DND-41 (cell line): Measurements from ENCODE around the gene DTNB.

Experiments
- ATAC-seq: fragments of 200-7000 bp; cut with Tn5 transposase; 3 replicates; pipeline ENCODE4 v1.9.1; 2021; ENCODE audit warnings: low read depth; ENCODE audit not compliant: insufficient read depth
- DNase-seq: peaks from one replicate; pipeline ENCODE4 v3.0.0-alpha.2; 2020
- H2AFZ ChIP-seq: 2 replicates; pipeline ENCODE4 v1.6.0; 2012; ENCODE audit warnings: low read depth, low read length
- H3K27ac ChIP-seq: 2 replicates; pipeline ENCODE4 v1.5.1; 2012; ENCODE audit warnings: low read length, inconsistent platforms
- H3K27me3 ChIP-seq: fragments of 200-600 bp; sonication (generic); 2 replicates; pipeline ENCODE4 v1.6.0; 2012; ENCODE audit warnings: low read length, mild to moderate bottlenecking, inconsistent platforms; ENCODE audit not compliant: insufficient read depth, poor library complexity
- H3K36me3 ChIP-seq: 2 replicates; pipeline ENCODE4 v1.5.1; 2012; ENCODE audit warnings: low read length, inconsistent platforms; ENCODE audit not compliant: insufficient read depth
- H3K4me1 ChIP-seq: 2 replicates; pipeline ENCODE4 v1.5.1; 2012; ENCODE audit warnings: mild to moderate bottlenecking, low read length; ENCODE audit not compliant: insufficient read depth
- H3K4me2 ChIP-seq: 2 replicates; pipeline ENCODE4 v1.6.0; 2012; ENCODE audit warnings: mild to moderate bottlenecking, moderate library complexity, low read length, inconsistent platforms; ENCODE audit not compliant: insufficient read depth
- H3K4me3 ChIP-seq, 2 experiments: fragments of 200-600 bp in 1 of 2; shearing (Covaris generic) in 1 of 2; 2 replicates each; pipeline ENCODE4 v1.5.1; 2012 to 2016; ENCODE audit warnings: inconsistent platforms in 2 of 2, low read length in 2 of 2, mild to moderate bottlenecking in 2 of 2, low read depth in 1 of 2, moderate library complexity in 1 of 2
- H3K79me2 ChIP-seq: 2 replicates; pipeline ENCODE4 v1.6.0; 2012; ENCODE audit warnings: low read length, inconsistent platforms; ENCODE audit not compliant: insufficient read depth
- H3K9ac ChIP-seq: 2 replicates; pipeline ENCODE4 v1.6.0; 2012; ENCODE audit warnings: low read depth, mild to moderate bottlenecking, inconsistent platforms, low read length, moderate library complexity
- H3K9me3 ChIP-seq: 2 replicates; pipeline ENCODE4 v1.5.1; 2012; ENCODE audit warnings: low read length, moderate library complexity, mild to moderate bottlenecking, inconsistent platforms; ENCODE audit not compliant: insufficient read depth, severe bottlenecking
- H4K20me1 ChIP-seq: 2 replicates; pipeline ENCODE4 v1.6.0; 2012; ENCODE audit warnings: low read length; ENCODE audit not compliant: insufficient read depth
- EZH2 ChIP-seq: IDR thresholded peaks from 3 replicates; pipeline ENCODE4 v1.6.1; 2012; ENCODE audit warnings: borderline replicate concordance, low read depth, mild to moderate bottlenecking, moderate library complexity, low read length, inconsistent platforms; ENCODE audit not compliant: severe bottlenecking
- TF ChIP-seq, protein P1 (sequence below): IDR thresholded peaks from 2 replicates; pipeline ENCODE4 v1.5.1; 2012; ENCODE audit warnings: borderline replicate concordance, low read length, moderate library complexity, mild to moderate bottlenecking; ENCODE audit not compliant: poor library complexity, severe bottlenecking; ENCODE audit errors: extremely low read depth

Gene DTNB

DNA sequence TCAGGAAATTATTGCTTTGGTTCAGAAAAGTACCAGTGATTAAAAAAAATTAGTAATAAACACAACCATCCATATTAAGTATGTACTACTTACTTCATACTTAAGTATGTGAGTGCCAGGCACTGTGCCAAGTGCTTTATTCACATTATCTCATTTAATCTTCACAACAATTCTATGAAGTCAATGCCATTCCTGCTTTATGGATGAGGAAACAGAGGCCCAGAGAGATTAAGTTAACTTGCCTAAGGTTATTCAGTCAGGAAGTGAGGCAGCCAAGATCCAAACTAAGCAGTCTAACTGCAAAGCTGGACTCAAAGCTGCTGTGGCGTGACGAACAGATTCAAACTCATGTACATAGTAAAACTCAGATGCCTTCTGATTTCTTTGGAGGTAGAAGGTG is 22.3 kb downstream of the DTNB start:
- no peaks in the 10 kb centered on the region for H3K9me3 ChIP-seq
- no peaks in the 10 kb centered on the region for H3K4me1 ChIP-seq
- H3K36me3 ChIP-seq, result peaks cover 16% of the 10 kb centered on the region; the same call in 1 of the 2 replicates
- TF ChIP-seq, protein P1, sequence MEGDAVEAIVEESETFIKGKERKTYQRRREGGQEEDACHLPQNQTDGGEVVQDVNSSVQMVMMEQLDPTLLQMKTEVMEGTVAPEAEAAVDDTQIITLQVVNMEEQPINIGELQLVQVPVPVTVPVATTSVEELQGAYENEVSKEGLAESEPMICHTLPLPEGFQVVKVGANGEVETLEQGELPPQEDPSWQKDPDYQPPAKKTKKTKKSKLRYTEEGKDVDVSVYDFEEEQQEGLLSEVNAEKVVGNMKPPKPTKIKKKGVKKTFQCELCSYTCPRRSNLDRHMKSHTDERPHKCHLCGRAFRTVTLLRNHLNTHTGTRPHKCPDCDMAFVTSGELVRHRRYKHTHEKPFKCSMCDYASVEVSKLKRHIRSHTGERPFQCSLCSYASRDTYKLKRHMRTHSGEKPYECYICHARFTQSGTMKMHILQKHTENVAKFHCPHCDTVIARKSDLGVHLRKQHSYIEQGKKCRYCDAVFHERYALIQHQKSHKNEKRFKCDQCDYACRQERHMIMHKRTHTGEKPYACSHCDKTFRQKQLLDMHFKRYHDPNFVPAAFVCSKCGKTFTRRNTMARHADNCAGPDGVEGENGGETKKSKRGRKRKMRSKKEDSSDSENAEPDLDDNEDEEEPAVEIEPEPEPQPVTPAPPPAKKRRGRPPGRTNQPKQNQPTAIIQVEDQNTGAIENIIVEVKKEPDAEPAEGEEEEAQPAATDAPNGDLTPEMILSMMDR, result no peak
- no peak for TF ChIP-seq EZH2
- H2AFZ ChIP-seq, result no peak overlapping the region
- H3K27me3 ChIP-seq, result no peaks in the 10 kb centered on the region
- DNase-seq (no peak), ATAC-seq (no peak)
- H3K79me2 ChIP-seq, result peaks cover 5% of the 10 kb centered on the region; the same call in 1 of the 2 replicates
- H3K27ac ChIP-seq, result no peak overlapping the region
- no peak overlapping the region for H3K4me2 ChIP-seq
- H4K20me1 ChIP-seq, result peaks cover 3% of the 10 kb centered on the region; the same call in 1 of the 2 replicates
- H3K9ac ChIP-seq, result no peak overlapping the region
- no peak overlapping the region for H3K4me3 ChIP-seq

DNA sequence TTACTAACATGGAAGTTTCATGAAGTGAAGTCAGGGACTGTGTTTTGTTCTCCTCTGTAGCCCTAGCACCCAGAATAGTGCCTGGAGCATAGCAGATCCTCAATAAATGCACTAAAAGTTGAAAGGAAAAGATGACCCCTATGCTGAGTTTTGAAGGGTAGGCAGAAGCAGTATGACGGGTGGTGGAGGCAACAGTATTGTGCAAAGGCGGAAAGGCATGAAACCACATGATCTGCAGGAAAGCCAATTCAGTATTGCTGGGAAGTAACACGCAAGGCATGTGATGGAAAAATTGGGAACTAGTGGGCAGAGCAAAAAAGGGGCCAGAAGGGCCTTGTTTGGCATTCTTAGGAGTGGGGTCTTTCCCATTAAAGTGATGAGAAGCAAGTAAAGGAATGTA is 23.1 kb downstream of the DTNB start:
- H3K79me2 ChIP-seq, result peaks cover 5% of the 10 kb centered on the region; the same call in 1 of the 2 replicates
- TF ChIP-seq EZH2, result no peak
- TF ChIP-seq, protein P1, result no peak
- no peak overlapping the region for H2AFZ ChIP-seq
- no peak overlapping the region for H3K4me2 ChIP-seq
- H3K9ac ChIP-seq, result no peak overlapping the region
- no peak for DNase-seq
- no peak for ATAC-seq
- H3K4me1 ChIP-seq, result no peaks in the 10 kb centered on the region
- peaks cover 2% of the 10 kb centered on the region; the same call in 1 of the 2 replicates for H4K20me1 ChIP-seq
- H3K9me3 ChIP-seq, result no peaks in the 10 kb centered on the region
- H3K4me3 ChIP-seq, result no peak overlapping the region
- H3K27me3 ChIP-seq, result no peaks in the 10 kb centered on the region
- peaks cover 16% of the 10 kb centered on the region; the same call in 1 of the 2 replicates for H3K36me3 ChIP-seq
- no peak overlapping the region for H3K27ac ChIP-seq

DNA sequence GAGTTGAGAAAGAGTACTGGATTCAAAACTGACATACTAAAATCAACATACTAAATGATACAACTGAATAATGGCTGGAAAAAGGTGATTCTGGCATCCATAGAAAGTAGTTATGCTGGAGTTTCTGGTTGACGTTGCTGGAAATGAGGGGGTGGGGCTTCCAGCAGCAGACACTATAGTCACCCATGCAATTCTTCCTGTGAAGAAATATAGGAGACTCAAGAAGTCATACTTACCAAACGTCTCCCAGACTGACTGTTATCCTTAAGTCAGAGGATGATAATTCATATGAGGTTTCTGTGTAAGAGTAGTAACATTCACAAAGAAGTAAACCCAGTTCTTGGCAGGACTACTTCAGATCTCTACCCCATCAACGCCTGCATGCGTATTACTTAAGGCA is 23.6 kb downstream of the DTNB start:
- Histone ChIP-seq H3K9ac (no peak overlapping the region), H3K79me2 (0 out of 2 replicates have a peak, but pooled peaks cover under 1% of the 10 kb centered on the region), H3K4me1 (no peaks in the 10 kb centered on the region), H3K36me3 (peaks cover 16% of the 10 kb centered on the region; the same call in 1 of the 2 replicates), H3K27ac (no peak overlapping the region), H4K20me1 (no peaks in the 10 kb centered on the region), H3K27me3 (no peaks in the 10 kb centered on the region), H2AFZ (no peak overlapping the region), H3K9me3 (no peaks in the 10 kb centered on the region), H3K4me2 (no peak overlapping the region), H3K4me3 (no peak overlapping the region)
- no peak for DNase-seq
- no peak for ATAC-seq
- no peak for TF ChIP-seq EZH2
- TF ChIP-seq, protein P1, result no peak
